ENCODE measurements around the gene DNAJC16.
"Not testable (repeated sequence)": the region's sequence is repeated elsewhere in the genome, so short reads cannot be mapped to it uniquely, and the experiment has no call there.

GRCh38 chr1:15482455-15482854, 44.2 kb upstream of the DNAJC16 start:
- not testable (repeated sequence) for TF ChIP-seq POLR2A, CTCF (IDR thresholded peaks at IDR 0.05)
